GM23338 (cell line): ENCODE data around the gene TMEM229A. TPM values are rescaled to one million over a fixed set of nuclear protein-coding genes. Genes with fewer than 3 reads are reported as not detected.

ENCODE experiments used
- ATAC-seq: fragments of 200-7000 bp; cut with Tn5 transposase; 3 replicates; pipeline ENCODE4 v1.9.1; 2020
- DNase-seq: peaks from one replicate; pipeline ENCODE4 v3.0.0-alpha.2; 2015; ENCODE audit warnings: low spot score
- H2AFZ ChIP-seq: fragments of 200-600 bp; sonication (generic); 2 replicates; pipeline ENCODE4 v1.8.0; 2016; ENCODE audit warnings: antibody characterized with exemption, mild to moderate bottlenecking, moderate library complexity
- H3F3A ChIP-seq: fragments of 200-600 bp; sonication (generic); replicated peaks from 2 replicates; pipeline ENCODE4 v1.8.0; 2017; ENCODE audit warnings: antibody characterized with exemption, mixed run types, low read depth
- H3K27ac ChIP-seq: fragments of 200-600 bp; sonication (generic); 2 replicates; pipeline ENCODE4 v1.6.1; 2016; ENCODE audit warnings: low read depth
- H3K27me3 ChIP-seq: fragments of 200-600 bp; sonication (generic); 2 replicates; pipeline ENCODE4 v1.8.0; 2016; ENCODE audit warnings: mild to moderate bottlenecking, mixed run types, moderate library complexity; ENCODE audit not compliant: insufficient read depth
- H3K36me3 ChIP-seq: fragments of 200-600 bp; sonication (generic); 2 replicates; pipeline ENCODE4 v1.8.0; 2016; ENCODE audit warnings: mild to moderate bottlenecking; ENCODE audit not compliant: insufficient read depth
- H3K4me1 ChIP-seq: fragments of 200-600 bp; sonication (generic); 2 replicates; pipeline ENCODE4 v1.8.0; 2016; ENCODE audit warnings: mild to moderate bottlenecking, moderate library complexity; ENCODE audit not compliant: insufficient read depth
- H3K4me2 ChIP-seq: fragments of 200-600 bp; sonication (generic); 2 replicates; pipeline ENCODE4 v1.7.1; 2017; ENCODE audit warnings: mixed run types
- H3K4me3 ChIP-seq: fragments of 200-600 bp; sonication (generic); 2 replicates; pipeline ENCODE4 v1.6.1; 2016; ENCODE audit warnings: mixed run types
- H3K79me2 ChIP-seq: fragments of 200-600 bp; sonication (generic); replicated peaks from 2 replicates; pipeline ENCODE4 v1.8.0; 2017; ENCODE audit warnings: mild to moderate bottlenecking; ENCODE audit not compliant: insufficient read depth
- H3K9me2 ChIP-seq: fragments of 200-600 bp; sonication (generic); 2 replicates; pipeline ENCODE4 v1.8.0; 2017; ENCODE audit not compliant: insufficient read depth
- H4K20me1 ChIP-seq: fragments of 200-600 bp; sonication (generic); replicated peaks from 2 replicates; pipeline ENCODE4 v1.8.0; 2017; ENCODE audit warnings: mild to moderate bottlenecking; ENCODE audit not compliant: insufficient read depth
- H3K27ac Mint-ChIP-seq: 2 replicates; pipeline ENCODE4 v1.8.0; 2020; ENCODE audit warnings: inconsistent platforms, mild to moderate bottlenecking, moderate library complexity, mixed read lengths
- H3K27me3 Mint-ChIP-seq: 3 replicates; pipeline ENCODE4 v1.8.0; 2022; ENCODE audit warnings: low read depth, mild to moderate bottlenecking, moderate library complexity, mixed read lengths, inconsistent platforms; ENCODE audit not compliant: insufficient read depth, poor library complexity
- H3K36me3 Mint-ChIP-seq: 3 replicates; pipeline ENCODE4 v1.8.0; 2021; ENCODE audit warnings: low read depth, mild to moderate bottlenecking, inconsistent platforms, moderate library complexity, mixed read lengths
- H3K4me1 Mint-ChIP-seq: 3 replicates; pipeline ENCODE4 v1.8.0; 2020; ENCODE audit warnings: mild to moderate bottlenecking, inconsistent platforms, mixed read lengths
- H3K4me3 Mint-ChIP-seq: 3 replicates; pipeline ENCODE4 v1.8.0; 2021; ENCODE audit warnings: moderate library complexity, mild to moderate bottlenecking, inconsistent platforms, mixed read lengths
- H3K9me3 Mint-ChIP-seq: 3 replicates; pipeline ENCODE4 v1.8.0; 2020; ENCODE audit warnings: moderate library complexity, mild to moderate bottlenecking, inconsistent platforms, mixed read lengths
- CREB1 ChIP-seq: fragments of 250-450 bp; sonication (Bioruptor Pico); IDR thresholded peaks from 2 replicates; pipeline ENCODE4 v1.5.0; 2020; ENCODE audit warnings: low read depth, mild to moderate bottlenecking, moderate library complexity
- CTCF ChIP-seq, 2 experiments: fragments of 200-600 bp in 1 of 2; sonication (generic) in 1 of 2; conservative IDR thresholded peaks; 2 replicates each; pipeline versions ENCODE4 v1.5.1 to v1.6.1; 2016 to 2017; ENCODE audit warnings: antibody characterized with exemption in 2 of 2, low read depth in 2 of 2, mild to moderate bottlenecking in 2 of 2, moderate library complexity in 1 of 2
- ETS1 ChIP-seq: IDR thresholded peaks from 2 replicates; pipeline ENCODE4 v1.6.1; 2016; ENCODE audit warnings: antibody characterized with exemption
- EZH2 ChIP-seq: fragments of 200-600 bp; sonication (generic); IDR thresholded peaks from one replicate; pipeline ENCODE4 v1.8.0; 2017; ENCODE audit warnings: antibody characterized with exemption, mild to moderate bottlenecking, low read depth; ENCODE audit not compliant: unreplicated experiment
- EZH2phosphoT487 ChIP-seq: fragments of 200-600 bp; sonication (generic); IDR thresholded peaks from one replicate; pipeline ENCODE4 v1.8.1; 2018; ENCODE audit warnings: antibody characterized with exemption; ENCODE audit not compliant: unreplicated experiment
- JUNB ChIP-seq: IDR thresholded peaks from one replicate; pipeline ENCODE4 v1.6.1; 2016; ENCODE audit warnings: antibody characterized with exemption; ENCODE audit not compliant: unreplicated experiment
- POLR2AphosphoS5 ChIP-seq: IDR thresholded peaks from 2 replicates; pipeline ENCODE4 v1.6.1; 2016; ENCODE audit warnings: antibody characterized with exemption, low read depth
- STAT1 ChIP-seq: IDR thresholded peaks from one replicate; pipeline ENCODE4 v1.6.1; 2016; ENCODE audit warnings: antibody characterized with exemption; ENCODE audit not compliant: unreplicated experiment
- ZNF462 ChIP-seq: fragments of 250-450 bp; sonication (Bioruptor Pico); IDR thresholded peaks from 2 replicates; pipeline ENCODE4 v1.5.0; 2020; ENCODE audit warnings: mild to moderate bottlenecking, moderate library complexity
- polyA plus RNA-seq: library from polyadenylated mRNA; unstranded; fragments of >200 nt; fragmentation: Nextera tagmentation; extraction: Ambion mirVana; gene quantifications from 2 replicates; pipeline ENCODE4 v1.2.1, GENCODE V29; 2016
- total RNA-seq: library from RNA; depleted of rRNA; stranded (reverse); fragments of >200 nt; shearing (Covaris generic); gene quantifications from 2 replicates; pipeline ENCODE4 v1.2.3, GENCODE V29; 2014

The TMEM229A gene
- total and polyA plus RNA-seq, 2 experiments from 2014 or later = 0.63 to 0.80 TPM

GRCh38 chr7:124013306-124013705 is 19.6 kb downstream of the TMEM229A start (continued):
- TF ChIP-seq EZH2phosphoT487 (no peak), POLR2AphosphoS5 (no peak), ETS1 (no peak), JUNB (no peak), CTCF (conservative IDR thresholded peaks at IDR 0.05; ENCODE audit: low read depth in 2 of 2) (no peak), EZH2 (no peak), CREB1 (CRISPR knock-in tag) (no peak)

- DNase-seq (no peak), ATAC-seq (no peak)
- Histone ChIP-seq H3K36me3 (no peaks in the 10 kb centered on the region), H3F3A (no peaks in the 10 kb centered on the region), H3K4me3 (no peak overlapping the region), H3K27ac (no peak overlapping the region), H3K9me2 (no peaks in the 10 kb centered on the region), H3K79me2 (no peaks in the 10 kb centered on the region), H3K4me2 (no peak overlapping the region), H3K4me1 (peaks cover 8% of the 10 kb centered on the region; the same call in 1 of the 2 replicates), H4K20me1 (no peaks in the 10 kb centered on the region), H2AFZ (no peak overlapping the region), H3K27me3 (no peaks in the 10 kb centered on the region)
- Mint-ChIP-seq H3K9me3 (no peaks in the 10 kb centered on the region), H3K4me1 (peaks cover 11% of the 10 kb centered on the region), H3K36me3 (no peaks in the 10 kb centered on the region), H3K4me3 (no peak overlapping the region), H3K27me3 (peaks cover 3% of the 10 kb centered on the region), H3K27ac (no peak overlapping the region)
- TF ChIP-seq STAT1 = no peak
- no peak for TF ChIP-seq ZNF462 (CRISPR knock-in tag)
- TF ChIP-seq EZH2phosphoT487 = no peak
Observed at GRCh38 chr7:124012864-124013263, 20.0 kb downstream of the TMEM229A start.
